OCI-LY7 (cell line): Measurements from ENCODE around the gene SCYL2. TPM values are rescaled to one million over a fixed set of nuclear protein-coding genes. Genes with fewer than 3 reads are reported as not detected.

Experiments
- small RNA-seq: library from RNA; depleted of rRNA; stranded (forward); fragments of <200 nt; gene quantifications from one replicate; pipeline ENCODE3, GENCODE V24; 2014
- total RNA-seq, 2 experiments: library from RNA; depleted of rRNA in 1 of 2; stranded (reverse); fragments of >200 nt in 1 of 2; shearing (Covaris generic) in 1 of 2; gene quantifications; 2 replicates each; pipeline ENCODE4 v1.2.3, GENCODE V29; 2014 to 2022

The SCYL2 gene
- total RNA-seq, 2 experiments from 2014 or later = 13.9 to 30.7 TPM

Small RNA genes lying within 50 kb of the gene (small RNA-seq; reads per million reads assigned to genes)
- gene RF00019 = not detected

Other genes starting within 250 kb of the SCYL2 start
- gene BLTP3B, start 124.3 kb upstream of the SCYL2 start, total RNA-seq (2014; rRNA removed; shearing (Covaris generic)) = 11.6 and 18.9 TPM in 2 replicates
- gene BLTP3B, start 124.3 kb upstream of the SCYL2 start, total RNA-seq (2022) = 20.2 and 23.2 TPM in 2 replicates
- 14.6 and 22.2 TPM in 2 replicates for gene ACTR6, start 66.4 kb upstream of the SCYL2 start, total RNA-seq (2014; rRNA removed; shearing (Covaris generic))
- gene ACTR6, start 66.4 kb upstream of the SCYL2 start, total RNA-seq (2022) = 35.2 and 37.6 TPM in 2 replicates
- gene DEPDC4, start 98 bp upstream of the SCYL2 start, total RNA-seq (2014; rRNA removed; shearing (Covaris generic)) = 1.4 and 2.0 TPM in 2 replicates
- 3.4 and 4.1 TPM in 2 replicates for gene DEPDC4, start 98 bp upstream of the SCYL2 start, total RNA-seq (2022)
- gene SLC17A8, start 89.9 kb downstream of the SCYL2 start, total RNA-seq (2014; rRNA removed; shearing (Covaris generic)) = not detected in 2 replicates
- not detected in 2 replicates for gene SLC17A8, start 89.9 kb downstream of the SCYL2 start, total RNA-seq (2022)
- 7.1 TPM in 1 of 2 replicates, not detected in the other for gene NR1H4, start 206.7 kb downstream of the SCYL2 start, total RNA-seq (2014; rRNA removed; shearing (Covaris generic))
- not detected in 2 replicates for gene NR1H4, start 206.7 kb downstream of the SCYL2 start, total RNA-seq (2022)